HG03139 (cell line): ENCODE data around the gene RLF.
A peak's percentile ranks its signal among the peaks of the same experiment; 100 is the strongest.

Experiments
- ATAC-seq: cut with Tn5 transposase; IDR thresholded peaks from one replicate; pipeline ENCODE4 v1.9.1; 2021; ENCODE audit not compliant: unreplicated experiment

RLF gene

DNA sequence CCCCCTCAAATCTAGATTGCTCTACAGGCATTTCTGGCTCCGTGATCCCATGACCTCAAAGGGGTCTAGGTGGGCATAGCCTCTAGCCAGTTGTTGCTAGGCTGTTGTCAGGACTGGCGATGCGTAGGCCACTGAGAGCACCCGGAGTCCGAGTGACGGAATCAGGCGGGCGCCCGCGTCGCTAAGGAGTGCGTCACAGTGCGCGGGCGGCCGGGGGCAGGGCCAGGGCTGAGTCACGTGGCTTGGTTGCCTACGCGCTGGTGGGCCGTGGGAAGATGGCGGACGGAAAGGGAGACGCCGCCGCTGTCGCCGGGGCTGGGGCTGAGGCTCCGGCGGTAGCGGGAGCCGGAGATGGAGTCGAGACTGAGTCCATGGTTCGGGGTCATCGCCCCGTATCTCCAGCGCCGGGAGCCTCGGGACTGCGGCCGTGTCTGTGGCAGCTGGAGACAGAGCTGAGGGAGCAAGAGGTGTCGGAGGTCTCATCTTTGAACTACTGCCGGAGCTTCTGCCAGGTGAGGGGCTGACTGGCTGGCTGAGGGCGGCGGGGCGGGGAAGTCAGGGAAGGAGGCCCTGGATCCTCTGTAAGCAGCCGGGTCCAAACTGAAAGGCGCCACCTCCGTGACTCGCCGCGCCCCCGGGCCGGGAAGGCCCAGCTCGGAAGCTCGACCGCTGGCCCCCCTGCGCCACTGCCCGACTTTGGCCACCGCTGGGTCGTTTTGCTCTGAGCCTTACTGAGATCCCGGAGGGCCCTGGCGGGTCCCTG lies at the start of gene RLF:
RLF (plus strand) TSS at position 263 of the 763 bp plus-strand sequence; CDS start at position 276, 13 bp downstream.
- peak; percentile 84 for ATAC-seq

DNA sequence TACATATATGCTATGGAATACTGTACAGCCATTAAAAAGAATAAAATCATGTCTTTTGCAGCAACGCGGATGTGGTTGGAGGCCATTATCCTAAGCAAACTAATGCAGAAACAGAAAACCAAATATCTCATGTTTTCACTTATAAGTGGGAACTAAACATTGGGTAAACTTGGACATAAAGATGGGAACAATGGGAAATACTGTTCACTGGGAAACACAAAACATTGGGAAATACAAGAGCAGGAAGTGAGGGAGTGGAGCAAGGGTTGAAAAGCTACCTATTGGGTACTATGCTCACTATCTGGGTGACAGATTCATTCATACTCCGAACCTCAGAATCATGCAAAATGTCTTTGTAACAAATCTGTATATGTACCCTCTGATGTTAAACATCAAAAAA lies 46.8 kb upstream of the RLF start:
- no peak for ATAC-seq

DNA sequence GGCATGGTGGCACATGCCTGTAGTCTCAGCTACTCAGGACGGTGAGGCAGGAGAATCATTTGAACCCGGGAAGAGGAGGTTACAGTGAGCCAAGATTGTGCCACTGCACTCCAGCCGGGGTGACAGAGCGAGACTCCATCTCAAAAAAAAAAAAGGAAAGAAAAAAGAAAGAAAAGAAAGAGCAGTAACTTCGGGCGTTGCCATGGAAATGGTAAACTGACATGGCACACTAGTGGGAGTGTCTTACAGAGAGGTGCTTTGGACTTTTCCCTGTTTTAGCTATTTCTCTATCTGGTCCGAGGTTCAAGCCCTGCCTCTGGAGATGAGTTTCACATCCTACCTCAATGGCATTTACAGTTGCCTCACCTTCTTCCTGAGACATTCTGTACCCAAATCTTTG lies 41.1 kb upstream of the RLF start:
- ATAC-seq = no peak

- no peak for ATAC-seq
Measured at GRCh38 chr1:40122855-40123254, 38.3 kb upstream of the RLF start.

GRCh38 chr1:40130892-40131291 lies 30.3 kb upstream of the RLF start:
- ATAC-seq = no peak

DNA sequence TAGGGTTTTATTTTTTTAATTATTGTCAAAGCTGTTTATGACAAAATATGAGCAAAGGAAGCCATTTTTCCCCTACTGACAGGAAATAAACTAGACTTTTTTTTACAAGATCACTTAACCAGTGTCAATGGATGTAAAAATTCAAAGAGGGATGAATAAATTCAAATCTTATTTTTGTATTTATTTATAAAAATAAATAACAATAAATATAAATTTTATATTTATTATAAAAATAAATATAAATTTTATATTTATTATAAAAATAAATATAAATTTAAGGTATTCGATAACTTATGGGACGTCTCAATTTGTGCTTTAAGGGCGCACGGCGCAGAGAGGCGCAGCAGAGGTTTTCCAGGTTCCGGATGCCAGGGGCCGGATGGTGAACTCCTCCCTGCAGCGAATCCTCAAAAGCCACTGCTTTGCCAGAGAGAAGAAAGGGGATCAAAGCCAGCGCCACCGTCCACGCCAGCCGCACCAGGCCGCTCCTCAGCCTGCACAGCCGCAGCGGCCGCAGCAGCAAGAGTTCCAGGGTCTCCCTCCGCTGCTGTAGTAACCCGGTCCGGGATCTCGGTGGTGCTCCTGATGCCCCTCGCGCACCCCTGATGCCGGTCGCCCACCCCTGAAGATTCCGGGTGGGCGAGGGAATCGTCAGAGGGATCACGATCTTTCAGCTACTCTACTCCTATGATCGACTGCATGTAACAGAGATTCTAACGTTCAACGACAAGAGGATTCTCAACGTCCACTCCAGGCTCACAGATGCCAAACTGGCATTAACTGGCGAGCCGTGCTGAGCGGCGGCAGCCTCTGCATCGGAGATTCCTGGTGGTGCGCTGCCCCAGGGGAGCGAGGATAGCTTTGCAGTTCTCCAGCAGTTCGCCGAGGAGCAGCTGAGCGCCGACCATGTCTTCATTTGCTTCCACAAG lies 28.5 kb upstream of the RLF start:
- no peak for ATAC-seq

DNA sequence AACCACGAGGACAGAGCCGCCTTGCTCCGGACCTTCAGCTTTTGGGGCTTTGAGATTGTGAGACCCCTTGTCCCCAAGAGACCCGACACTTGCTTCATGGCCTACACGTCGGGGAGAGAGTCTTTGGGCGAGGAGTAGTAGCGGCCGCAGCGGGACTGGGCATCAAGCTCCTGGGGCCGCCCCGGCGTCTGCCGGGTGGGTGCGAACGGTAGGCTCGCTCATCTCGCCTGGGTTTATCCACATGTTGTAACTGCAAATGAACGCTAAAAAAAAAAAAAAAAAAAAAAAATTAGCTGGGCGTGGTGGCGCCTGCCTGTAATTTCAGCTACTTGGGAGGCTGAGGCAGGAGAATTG lies 27.9 kb upstream of the RLF start:
- no peak for ATAC-seq

- no peak for ATAC-seq
Measured at GRCh38 chr1:40133839-40134238, 27.3 kb upstream of the RLF start.

- ATAC-seq = no peak
Measured at GRCh38 chr1:40140211-40140973, 20.8 kb upstream of the RLF start.

DNA sequence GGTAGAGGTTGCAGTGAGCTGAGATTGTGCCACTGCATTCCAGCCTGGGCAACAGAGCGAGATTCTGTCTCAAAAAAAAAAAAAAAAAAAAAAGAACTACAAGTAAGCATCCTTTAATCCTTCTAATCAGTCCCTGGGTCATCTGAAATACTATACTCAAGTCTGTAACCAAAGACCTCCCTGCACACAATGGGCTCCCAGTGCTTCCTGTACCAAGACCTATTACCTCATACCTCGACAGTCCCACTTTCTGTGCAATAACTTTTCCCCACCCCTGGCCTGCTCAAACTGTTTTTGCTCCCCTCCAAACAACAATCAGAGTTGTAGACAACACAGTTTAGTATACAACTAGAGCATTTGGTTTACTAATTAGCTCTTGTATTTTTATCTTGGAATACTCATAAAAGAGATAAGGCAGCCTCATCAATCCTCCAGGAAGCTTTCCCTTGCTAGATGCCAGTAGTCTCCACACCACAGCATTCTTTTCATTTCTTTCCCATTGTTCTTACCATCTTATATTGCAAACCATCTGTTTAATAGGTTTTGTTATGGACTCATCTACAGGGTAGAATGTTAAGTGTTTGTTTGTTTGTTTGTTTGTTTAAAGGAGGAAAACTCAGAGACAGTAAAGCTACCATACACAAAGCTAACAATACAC lies 19.2 kb upstream of the RLF start:
- ATAC-seq = no peak

DNA sequence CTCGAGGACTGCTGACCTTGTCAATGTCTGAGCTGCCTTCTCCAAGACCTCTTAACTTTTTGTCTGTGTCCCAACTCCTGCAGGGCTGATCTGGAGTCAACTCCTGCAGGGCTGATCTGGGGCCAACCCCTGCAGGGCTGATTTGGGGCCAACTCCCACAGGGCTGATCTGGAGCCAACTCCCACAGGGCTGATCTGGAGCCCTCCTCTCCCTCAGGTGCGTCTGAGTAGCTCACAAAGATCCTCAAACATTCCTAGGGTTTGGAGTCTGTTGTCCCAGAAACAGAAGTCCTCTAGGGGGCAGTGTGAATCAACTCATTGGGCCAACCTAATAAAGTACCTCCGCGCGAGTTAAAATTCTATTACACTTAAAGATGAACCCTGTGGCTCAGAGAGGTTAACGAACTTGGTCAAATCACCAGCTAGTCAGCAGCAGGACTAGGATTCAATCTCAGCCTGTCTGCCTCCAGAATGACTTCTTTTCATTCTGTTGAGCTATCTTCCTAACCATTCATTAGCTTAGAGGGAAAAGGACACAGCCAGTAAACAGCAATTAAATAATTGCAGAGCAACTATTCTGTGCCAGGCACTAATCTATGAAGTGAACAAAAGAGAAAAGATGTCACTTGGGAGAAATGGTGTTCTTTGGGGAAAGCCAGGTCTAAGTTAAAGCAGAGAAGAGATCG lies 17.2 kb upstream of the RLF start:
- no peak for ATAC-seq

- no peak for ATAC-seq
Measured at GRCh38 chr1:40151457-40152079, 9.6 kb upstream of the RLF start.

- peak; percentile 56 for ATAC-seq
Measured at GRCh38 chr1:40153073-40153770, 8.0 kb upstream of the RLF start.

DNA sequence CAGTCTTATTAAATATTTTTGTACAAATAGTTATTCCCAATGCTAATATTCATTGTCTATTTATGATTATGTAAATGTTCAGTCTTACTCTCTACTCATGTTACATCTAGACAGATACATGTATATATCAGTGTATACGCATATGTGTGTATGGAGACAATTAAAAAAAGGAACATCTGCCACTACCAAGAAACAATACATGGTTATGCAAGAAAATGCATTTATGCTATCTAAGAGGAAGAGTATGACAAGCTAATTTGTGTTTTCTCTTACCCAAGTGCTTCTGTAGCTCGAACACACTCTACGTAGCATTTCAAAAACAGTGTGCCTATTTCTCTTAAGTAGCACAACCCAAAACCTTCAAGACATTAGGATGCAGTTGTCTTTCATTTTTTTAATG lies 6.1 kb upstream of the RLF start:
- ATAC-seq = no peak

DNA sequence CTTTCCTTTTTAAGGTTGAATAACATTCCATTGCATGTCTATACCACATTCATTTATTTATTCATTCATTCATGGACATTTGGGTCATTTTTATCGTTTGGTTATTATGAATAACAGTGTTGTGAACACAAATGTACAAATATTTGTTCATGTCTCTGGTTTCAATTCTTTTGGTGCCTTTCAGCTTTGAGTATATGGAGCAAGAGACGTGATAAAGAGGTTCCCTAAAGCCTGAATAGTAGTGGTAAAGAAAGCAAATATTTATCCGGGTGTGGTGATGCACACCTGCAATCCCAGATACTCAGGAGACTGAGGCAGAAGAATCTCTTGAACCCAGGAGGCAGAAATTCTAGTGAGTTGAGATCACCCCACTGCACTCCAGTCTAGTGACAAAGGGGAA lies 5.3 kb upstream of the RLF start:
- ATAC-seq = no peak

- no peak for ATAC-seq
Measured at GRCh38 chr1:40160806-40161124, 422 bp upstream of the RLF start.

- peak; percentile 16 for ATAC-seq
Measured at GRCh38 chr1:40161888-40162397, 756 bp downstream of the RLF start.

DNA sequence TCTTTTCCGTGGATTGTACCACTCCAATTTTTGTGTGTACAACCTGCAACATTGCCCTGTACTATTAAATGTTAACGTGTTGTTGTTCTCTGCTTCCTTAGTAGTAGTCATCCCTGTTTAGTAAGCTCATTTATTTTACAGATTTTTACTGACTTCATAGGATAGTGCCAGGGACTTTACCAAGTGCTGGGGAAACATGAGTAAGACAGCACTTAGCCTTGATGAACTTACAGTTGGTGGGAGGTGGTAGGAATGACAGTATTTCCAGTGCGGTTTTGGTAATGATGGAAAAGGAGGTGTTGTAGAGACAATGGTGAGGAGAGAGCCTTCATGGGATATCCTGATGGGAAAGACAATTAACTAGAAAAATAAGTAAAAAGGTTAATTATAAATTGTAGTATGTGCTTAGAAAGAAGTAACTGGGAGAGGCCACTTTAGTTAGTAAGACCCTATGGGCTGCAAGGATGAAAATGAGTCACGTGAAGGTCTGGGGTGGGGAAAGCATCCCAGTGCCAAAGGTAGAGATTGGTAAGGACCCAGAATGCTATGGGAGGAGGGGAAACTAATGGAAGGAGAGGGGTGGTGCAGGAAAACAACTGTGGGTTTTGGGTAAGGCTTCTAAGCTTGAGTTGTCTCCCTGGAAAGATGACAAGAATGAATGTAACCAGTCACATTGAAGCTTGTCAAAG lies 1.7 kb downstream of the RLF start:
- ATAC-seq = no peak

- ATAC-seq = no peak
Measured at GRCh38 chr1:40167317-40167716, 6.1 kb downstream of the RLF start.
